ENCODE data around the gene NUB1.

NUB1 gene

GRCh38 chr7:151426441-151426903 is 84.9 kb downstream of the NUB1 start:
- DNase-seq (ENCODE audit: low read depth): peak; percentile 81

GRCh38 chr7:151426904-151427704 is 85.5 kb downstream of the NUB1 start:
- DNase-seq (ENCODE audit: low read depth): no peak

- DNase-seq (ENCODE audit: low read depth): no peak
Measured at GRCh38 chr7:151427705-151428377, 86.2 kb downstream of the NUB1 start.

Data from non-pigmented ciliary epithelial cell (primary cell).